Mesothelial cell of epicardium (in vitro differentiated cells): Measurements from ENCODE around the gene DKK3. TPM values are rescaled to one million over a fixed set of nuclear protein-coding genes. Genes with fewer than 3 reads are reported as not detected.
"Not testable (repeated sequence)": the region's sequence is repeated elsewhere in the genome, so short reads cannot be mapped to it uniquely, and the experiment has no call there.

Experiments used
- DNase-seq, 2 experiments: peaks; one replicate each; pipeline ENCODE4 v3.0.0; 2021; ENCODE audit warnings: low spot score in 2 of 2; ENCODE audit not compliant: unreplicated experiment in 2 of 2
- H3K27ac Mint-ChIP-seq: 2 replicates; pipeline ENCODE4 v1.8.0; 2021; ENCODE audit warnings: mixed read lengths
- H3K27me3 Mint-ChIP-seq: 2 replicates; pipeline ENCODE4 v1.8.0; 2021; ENCODE audit warnings: low read depth, mixed read lengths
- H3K36me3 Mint-ChIP-seq: 2 replicates; pipeline ENCODE4 v1.8.0; 2021; ENCODE audit warnings: mixed read lengths
- H3K4me1 Mint-ChIP-seq: 2 replicates; pipeline ENCODE4 v1.8.0; 2021; ENCODE audit warnings: mixed read lengths
- H3K4me3 Mint-ChIP-seq: 2 replicates; pipeline ENCODE4 v1.8.0; 2021; ENCODE audit warnings: mild to moderate bottlenecking, moderate library complexity, mixed read lengths
- H3K9me3 Mint-ChIP-seq: 2 replicates; pipeline ENCODE4 v1.8.0; 2021; ENCODE audit warnings: mixed read lengths
- total RNA-seq: library from RNA; stranded (reverse); gene quantifications from 3 replicates; pipeline ENCODE4 v1.2.1, GENCODE V29; 2021
- TF ChIP-seq, protein P1 (sequence below): fragments of 200-600 bp; sonication (generic); IDR thresholded peaks from one replicate; pipeline ENCODE4 v1.5.0; 2021; ENCODE audit warnings: antibody characterized with exemption; ENCODE audit not compliant: unreplicated experiment

DKK3 gene
- total RNA-seq, 1 donor from 2014 or later: 29.7 TPM

DNA sequence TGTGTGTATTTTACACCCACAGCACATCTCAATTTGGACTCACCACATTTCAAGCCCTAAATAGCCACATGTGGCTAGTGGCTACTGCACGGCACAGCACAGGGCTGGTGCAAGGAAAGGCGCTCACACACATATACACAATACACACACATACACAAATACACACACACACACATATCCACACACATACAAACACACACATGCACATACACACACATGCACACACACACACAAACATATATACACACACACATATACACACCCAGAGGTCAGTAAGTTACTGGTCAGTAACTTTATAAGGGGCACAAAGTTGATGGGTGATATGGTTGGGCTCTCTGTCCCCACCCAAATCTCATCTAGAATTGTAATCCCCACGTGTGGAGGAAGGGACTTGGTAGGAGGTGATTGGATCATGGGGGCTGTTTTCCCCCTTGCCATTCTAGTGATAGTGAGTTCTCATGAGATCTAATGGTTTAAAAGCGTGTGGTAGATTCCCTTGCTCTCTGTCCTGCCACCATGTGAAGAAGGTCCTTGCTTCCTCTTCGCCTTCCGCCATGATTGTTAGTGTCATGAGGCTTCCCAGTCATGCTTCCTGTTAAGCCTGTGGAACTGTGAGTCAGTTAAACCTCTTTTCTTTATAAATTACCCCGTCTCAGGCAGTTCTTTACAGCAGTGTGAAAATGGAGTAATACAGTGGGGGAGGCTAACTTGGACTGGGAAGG, 37.6 kb upstream of the DKK3 start:
- Mint-ChIP-seq H3K27ac (no peak overlapping the region), H3K9me3 (peaks cover 9% of the 10 kb centered on the region)
- TF ChIP-seq, protein P1, sequence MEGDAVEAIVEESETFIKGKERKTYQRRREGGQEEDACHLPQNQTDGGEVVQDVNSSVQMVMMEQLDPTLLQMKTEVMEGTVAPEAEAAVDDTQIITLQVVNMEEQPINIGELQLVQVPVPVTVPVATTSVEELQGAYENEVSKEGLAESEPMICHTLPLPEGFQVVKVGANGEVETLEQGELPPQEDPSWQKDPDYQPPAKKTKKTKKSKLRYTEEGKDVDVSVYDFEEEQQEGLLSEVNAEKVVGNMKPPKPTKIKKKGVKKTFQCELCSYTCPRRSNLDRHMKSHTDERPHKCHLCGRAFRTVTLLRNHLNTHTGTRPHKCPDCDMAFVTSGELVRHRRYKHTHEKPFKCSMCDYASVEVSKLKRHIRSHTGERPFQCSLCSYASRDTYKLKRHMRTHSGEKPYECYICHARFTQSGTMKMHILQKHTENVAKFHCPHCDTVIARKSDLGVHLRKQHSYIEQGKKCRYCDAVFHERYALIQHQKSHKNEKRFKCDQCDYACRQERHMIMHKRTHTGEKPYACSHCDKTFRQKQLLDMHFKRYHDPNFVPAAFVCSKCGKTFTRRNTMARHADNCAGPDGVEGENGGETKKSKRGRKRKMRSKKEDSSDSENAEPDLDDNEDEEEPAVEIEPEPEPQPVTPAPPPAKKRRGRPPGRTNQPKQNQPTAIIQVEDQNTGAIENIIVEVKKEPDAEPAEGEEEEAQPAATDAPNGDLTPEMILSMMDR: no peak

GRCh38 chr11:12044799-12045198, 36.4 kb upstream of the DKK3 start:
- peak overlapping the region; percentile 32 for H3K27ac Mint-ChIP-seq
- no peaks in the 10 kb centered on the region for H3K27me3 Mint-ChIP-seq
- H3K36me3 Mint-ChIP-seq: no peaks in the 10 kb centered on the region
- TF ChIP-seq, protein P1: no peak
- peaks cover 9% of the 10 kb centered on the region for H3K9me3 Mint-ChIP-seq
- DNase-seq: no peak
- H3K4me3 Mint-ChIP-seq: no peak overlapping the region
- H3K4me1 Mint-ChIP-seq: peaks cover 8% of the 10 kb centered on the region

More for the DNA sequence above, 37.6 kb upstream of the DKK3 start:
- peaks cover 8% of the 10 kb centered on the region for H3K4me1 Mint-ChIP-seq
- no peaks in the 10 kb centered on the region for H3K36me3 Mint-ChIP-seq
- DNase-seq: no peak
- no peak overlapping the region for H3K4me3 Mint-ChIP-seq
- H3K27me3 Mint-ChIP-seq: no peaks in the 10 kb centered on the region

- Mint-ChIP-seq H3K4me3 (no peak overlapping the region), H3K36me3 (no peaks in the 10 kb centered on the region), H3K4me1 (peaks cover 8% of the 10 kb centered on the region), H3K27me3 (no peaks in the 10 kb centered on the region), H3K27ac (peak overlapping the region; percentile 32), H3K9me3 (peaks cover 9% of the 10 kb centered on the region)
- peak; percentile 53 to 86 for DNase-seq
- TF ChIP-seq, protein P1: peak; percentile 96
These were observed 35.7 kb upstream of the DKK3 start for GRCh38 chr11:12043959-12044791.

- DNase-seq: no peak
- Mint-ChIP-seq H3K27me3 (no peaks in the 10 kb centered on the region), H3K4me1 (peaks cover 8% of the 10 kb centered on the region), H3K4me3 (no peak overlapping the region), H3K36me3 (no peaks in the 10 kb centered on the region), H3K27ac (no peak overlapping the region), H3K9me3 (peaks cover 10% of the 10 kb centered on the region)
- TF ChIP-seq, protein P1: no peak
These were observed 34.8 kb upstream of the DKK3 start for GRCh38 chr11:12043221-12043620.

- no peak overlapping the region for H3K4me3 Mint-ChIP-seq
- no peak overlapping the region for H3K27ac Mint-ChIP-seq
- no peaks in the 10 kb centered on the region for H3K36me3 Mint-ChIP-seq
- H3K9me3 Mint-ChIP-seq: peaks cover 16% of the 10 kb centered on the region
- H3K27me3 Mint-ChIP-seq: no peaks in the 10 kb centered on the region
- TF ChIP-seq, protein P1: no peak
- DNase-seq: no peak
- H3K4me1 Mint-ChIP-seq: peaks cover 8% of the 10 kb centered on the region
These were observed 33.8 kb upstream of the DKK3 start for GRCh38 chr11:12042215-12042676.

- not testable (repeated sequence) for H3K36me3 Mint-ChIP-seq, H3K27ac Mint-ChIP-seq, H3K27me3 Mint-ChIP-seq, H3K4me3 Mint-ChIP-seq, H3K4me1 Mint-ChIP-seq, DNase-seq
- H3K9me3 Mint-ChIP-seq: peaks cover 16% of the 10 kb centered on the region
These were observed 32.3 kb upstream of the DKK3 start for GRCh38 chr11:12040719-12041118.
